Left hindlimb (tissue), 1 donor: Measurements from ENCODE around the gene PARP1.
"Not testable (repeated sequence)": the region's sequence is repeated elsewhere in the genome, so short reads cannot be mapped to it uniquely, and the experiment has no call there.

Experiments
- DNase-seq: peaks from one replicate; pipeline ENCODE4 v3.0.0-alpha.2; 2018

The PARP1 gene

DNA sequence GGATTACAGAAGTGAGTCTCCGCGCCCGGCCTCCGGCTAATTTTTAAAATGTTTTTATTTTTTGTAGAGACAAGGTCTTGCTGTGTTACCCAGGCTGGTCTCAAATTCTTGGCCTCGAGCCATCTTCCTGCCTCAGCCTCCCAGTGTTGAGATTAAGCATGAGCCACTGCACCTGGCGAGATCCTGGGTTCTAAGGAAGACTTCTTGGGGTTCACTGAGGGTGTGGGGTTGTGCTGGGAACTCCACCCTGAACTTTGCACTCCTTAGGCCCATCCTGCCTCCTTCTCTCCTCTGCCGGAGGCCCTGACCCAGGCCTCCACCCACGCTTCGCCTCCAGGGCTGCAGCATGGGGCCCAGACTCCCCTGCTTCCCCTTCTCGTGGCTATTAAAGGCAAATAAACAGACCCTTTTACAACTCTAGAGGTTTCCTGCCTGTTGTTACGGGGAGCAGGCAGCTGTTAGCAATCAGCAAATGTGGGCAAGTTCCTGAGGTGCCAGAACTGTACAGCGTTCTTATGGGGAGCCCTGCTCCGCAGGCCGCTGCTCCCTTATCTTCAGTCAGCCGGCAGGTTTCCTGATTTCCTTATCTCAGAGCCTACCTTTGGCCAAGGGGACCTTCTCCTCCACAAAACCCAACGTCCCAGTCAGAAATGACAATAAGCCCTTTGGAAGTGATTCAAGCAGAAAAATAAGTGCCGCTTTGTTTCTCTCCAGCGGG lies 57.9 kb downstream of the PARP1 start:
- DNase-seq: no peak

DNA sequence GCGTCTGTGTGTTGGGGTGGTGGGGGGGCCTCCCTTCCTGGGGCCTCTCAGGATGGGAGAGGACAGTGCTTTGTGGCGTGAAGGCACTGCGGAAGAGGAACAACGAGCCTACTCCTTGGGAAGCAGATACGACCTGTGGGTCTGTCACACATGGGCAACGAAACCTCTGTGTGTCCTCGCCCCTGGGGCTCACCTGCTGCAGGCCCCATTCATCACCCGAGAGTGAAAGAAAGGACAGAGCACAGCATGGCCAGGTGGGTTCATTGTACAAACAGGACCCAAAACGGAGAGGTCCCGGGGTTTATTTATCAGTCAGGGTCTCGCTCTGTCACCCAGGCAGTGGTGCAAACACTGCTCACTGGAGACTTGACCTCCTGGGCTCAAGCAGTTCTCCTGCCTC lies 58.8 kb downstream of the PARP1 start:
- no peak for DNase-seq

DNA sequence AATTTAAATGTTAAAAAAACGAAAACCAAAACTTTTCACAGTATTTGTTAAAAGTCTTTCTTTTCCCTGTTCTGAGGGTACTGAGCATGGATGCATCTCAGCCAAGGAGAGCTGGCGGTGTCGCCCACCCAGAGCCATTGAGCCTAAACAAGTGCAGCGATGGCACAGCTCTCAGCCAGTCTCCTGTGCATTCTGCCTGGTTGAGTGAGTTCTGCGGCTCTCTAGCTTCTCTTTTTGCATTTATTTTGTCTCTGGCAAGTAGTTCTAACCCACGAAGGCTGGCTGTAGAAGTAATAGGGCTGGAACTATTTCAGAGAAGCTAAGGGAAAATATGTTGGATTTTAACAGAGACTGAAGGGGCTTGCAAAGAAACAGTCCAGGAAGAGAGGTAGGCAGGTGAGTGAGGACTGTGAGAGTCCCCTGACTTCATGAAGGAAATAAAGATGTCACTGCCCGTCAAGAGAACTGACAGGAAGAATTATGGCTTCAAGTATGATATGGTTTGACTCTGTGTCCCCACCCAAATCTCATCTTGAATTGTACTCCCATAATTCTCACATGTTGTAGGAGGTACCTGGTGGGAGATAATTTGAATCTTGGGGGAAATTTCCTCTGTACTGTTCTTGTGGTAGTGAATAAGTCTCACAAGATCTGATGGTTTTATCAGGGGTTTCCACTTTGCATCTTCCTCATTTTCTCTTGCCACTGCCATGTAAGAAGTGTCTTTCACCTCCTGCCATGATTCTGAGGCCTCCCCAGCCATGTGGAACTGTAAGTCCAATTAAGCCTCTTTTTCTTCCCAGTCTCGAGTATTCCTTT lies 63.2 kb downstream of the PARP1 start:
- DNase-seq: no peak

DNA sequence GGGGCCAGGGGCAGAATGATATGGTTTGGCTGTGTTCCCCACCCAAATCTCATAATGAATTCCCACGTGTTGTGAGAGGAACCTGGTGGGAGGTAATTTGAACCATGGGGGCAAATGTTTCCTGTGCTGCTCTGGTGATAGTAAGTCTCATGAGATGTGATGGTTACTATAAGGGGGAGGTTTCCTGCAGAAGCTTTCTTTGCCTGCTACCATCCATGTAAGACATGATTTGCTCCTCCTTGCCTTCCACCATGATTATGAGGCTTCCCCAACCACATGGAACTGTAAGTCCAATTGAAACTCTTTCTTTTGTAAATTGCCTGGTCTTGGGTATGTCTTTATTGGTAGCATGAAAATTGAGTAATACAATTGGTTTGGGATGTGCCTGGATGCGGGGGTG lies 65.2 kb downstream of the PARP1 start:
- no peak for DNase-seq

DNA sequence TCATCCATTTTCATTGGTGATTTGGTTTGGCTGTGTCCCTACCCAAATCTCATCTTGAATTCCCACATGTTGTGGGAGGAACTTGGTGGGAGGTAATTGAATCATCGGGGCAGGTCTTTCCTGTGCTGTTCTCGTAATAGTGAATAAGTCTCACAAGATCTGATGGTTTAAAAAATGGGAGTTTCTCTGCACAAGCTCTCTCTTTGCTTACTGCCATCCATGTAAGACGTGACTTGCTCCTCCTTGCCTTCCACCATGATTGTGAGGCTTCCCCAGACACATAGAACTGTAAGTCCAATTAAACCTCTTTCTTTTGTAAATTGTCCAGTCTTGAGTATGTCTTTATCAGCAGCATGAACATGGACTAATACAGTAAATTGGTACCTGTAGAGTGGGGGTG lies 67.8 kb downstream of the PARP1 start:
- not testable (repeated sequence) for DNase-seq

DNA sequence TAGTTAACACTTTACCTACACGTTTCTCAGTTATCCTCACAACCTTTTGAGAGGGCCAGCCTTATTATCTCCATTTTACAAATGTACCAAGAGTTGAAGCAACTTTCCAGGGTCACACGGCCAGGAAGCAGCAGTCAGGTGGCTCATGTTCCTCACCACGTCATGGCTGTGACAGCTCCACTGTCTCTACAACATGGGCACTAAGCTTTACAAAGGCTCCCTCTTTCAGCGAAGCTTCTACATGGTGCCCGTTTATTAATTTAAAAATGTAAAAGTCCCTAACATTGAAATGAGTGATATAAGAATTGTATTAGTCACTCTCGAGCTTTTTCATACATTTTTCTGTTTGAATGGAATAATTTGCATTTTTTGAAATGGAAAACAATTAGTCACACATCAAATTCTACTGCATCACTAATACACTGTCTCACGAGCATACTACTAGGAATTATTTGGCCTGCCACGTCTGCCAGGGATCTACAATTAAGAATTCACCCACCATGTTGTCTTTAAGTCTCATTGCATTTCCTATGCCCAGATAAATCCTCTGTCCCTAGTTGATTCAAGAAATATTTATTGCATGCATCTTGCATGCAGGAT lies 70.5 kb downstream of the PARP1 start:
- DNase-seq: no peak

DNA sequence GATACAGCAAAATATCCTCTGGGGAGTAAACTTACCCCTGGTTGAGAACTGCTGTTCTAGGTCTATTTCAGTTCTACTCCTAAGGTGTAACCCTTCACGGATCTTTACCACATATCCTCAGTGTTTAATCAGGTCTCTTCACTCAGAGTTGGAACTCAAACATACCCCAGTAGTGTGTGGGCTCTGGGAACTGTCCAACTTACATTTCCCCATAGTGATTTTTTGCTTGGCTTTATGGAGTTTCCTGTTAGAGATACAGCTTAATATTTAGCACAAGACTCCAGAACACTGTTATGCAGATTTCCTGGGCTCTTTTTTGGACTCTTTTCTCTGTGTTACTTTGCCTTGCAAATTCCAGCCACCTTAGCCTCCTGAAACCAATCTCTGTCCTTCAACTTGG lies 72.2 kb downstream of the PARP1 start:
- DNase-seq: no peak

DNA sequence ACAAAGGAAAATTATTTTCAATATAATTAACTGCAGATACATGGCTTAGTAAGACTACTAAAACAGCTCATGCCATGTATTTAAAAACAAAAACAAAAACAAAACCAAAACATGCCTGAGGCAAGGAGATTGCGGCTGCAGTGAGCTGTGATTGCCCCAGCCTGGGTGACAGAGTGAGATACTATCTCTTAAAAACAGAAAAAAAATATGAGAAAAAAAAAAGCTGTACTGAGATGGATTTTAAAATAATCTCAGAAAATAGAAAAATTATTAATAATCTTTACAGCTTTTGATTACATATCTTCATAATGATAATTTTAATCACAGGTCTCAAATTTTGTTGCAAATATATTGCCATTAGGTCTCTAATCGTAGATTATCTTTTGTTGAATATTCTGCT lies 74.9 kb downstream of the PARP1 start:
- DNase-seq: no peak

DNA sequence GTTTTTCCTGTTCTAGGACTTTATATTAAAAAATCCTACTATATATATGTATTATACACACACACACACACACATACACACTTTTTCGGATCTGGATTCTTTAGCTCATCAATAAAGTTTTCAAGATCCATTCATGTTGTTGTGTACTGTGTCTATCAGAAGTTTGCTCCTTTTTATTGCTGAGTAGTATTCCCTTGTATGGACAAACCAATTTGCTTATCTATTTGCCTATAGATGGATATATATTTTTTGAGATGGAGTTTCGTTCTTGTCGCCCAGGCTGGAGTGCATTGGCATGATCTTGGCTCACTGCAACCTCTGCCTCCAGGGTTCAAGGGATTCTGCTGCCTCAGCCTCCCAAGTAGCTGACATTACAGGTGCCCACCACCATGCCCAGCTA lies 78.7 kb downstream of the PARP1 start:
- DNase-seq: no peak

DNA sequence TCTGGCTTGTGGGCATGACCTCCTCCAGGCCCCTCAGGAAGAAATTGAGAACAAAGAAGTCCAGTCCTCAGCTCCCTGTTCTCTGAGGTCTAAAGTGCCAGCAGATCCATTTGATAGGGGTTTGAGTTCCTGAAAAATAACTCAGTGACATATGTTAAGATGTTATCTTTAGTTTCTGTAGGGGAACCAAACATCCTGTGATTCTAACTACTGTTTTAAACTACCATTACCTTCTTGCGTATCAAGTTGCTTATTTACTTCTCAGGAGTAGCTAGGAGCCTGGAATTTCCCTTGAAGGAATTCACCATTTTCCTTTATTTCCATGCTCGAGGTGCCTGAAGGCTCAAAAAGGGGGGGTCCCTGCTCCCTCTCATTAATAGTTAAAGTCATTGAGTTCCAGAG lies 80.1 kb downstream of the PARP1 start:
- no peak for DNase-seq

DNA sequence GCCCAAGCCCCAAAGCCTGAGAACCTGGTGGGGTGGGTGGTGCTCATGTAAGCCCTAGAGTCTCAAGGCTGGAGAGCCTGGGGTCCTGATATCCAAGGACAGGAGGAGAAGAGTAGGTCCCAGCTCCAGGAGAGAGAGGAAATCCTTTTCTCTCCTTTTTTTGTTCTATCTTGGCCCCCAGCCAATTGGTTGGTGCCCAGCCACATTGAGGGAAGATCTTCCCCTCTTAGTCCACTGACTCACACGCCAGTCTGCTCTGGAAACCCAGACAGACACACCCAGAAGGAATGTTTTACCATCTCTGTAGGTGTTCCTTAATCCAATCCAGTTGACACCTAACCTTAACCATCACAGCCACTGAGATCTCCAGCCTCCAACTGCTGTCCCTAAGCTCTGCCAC lies 82.7 kb downstream of the PARP1 start:
- DNase-seq: no peak

DNA sequence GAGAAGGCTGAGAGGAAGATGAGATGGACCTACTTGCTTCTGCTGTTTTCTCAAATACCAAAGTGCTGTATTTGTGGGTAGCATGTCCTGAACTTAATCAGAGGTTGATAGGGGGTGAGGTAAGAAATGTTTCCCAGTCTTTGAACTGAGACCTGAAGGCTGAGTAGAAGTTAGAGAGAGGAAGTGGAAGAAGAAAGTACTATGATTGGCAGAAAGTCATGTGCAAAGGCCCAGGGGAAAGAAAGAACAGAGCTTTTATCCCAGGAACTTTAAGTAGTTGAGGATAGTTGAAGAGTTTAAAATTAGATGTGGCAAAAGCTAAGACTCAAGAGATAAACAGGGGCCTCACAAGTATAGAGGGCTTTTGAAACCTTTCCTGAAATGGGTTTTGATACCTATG lies 83.4 kb downstream of the PARP1 start:
- no peak for DNase-seq

DNA sequence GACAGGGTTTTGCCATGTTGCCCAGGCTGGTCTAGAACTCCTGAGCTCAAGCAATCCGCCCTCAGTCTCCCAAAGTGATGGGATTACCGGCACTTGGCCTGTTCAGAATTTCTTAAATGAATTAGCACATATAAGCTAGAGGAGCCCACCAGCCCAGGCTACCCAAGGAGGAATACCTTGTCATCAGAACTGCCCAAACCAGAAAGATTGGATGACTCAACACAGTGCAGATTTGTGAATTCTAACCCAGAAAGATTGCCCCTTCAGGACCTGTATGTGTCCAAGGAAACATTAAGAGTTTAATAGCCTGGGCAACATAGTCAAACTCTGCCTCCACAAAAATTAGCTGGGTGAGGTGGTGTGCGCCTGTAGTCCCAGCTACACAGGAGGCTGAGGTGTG lies 84.9 kb downstream of the PARP1 start:
- no peak for DNase-seq

DNA sequence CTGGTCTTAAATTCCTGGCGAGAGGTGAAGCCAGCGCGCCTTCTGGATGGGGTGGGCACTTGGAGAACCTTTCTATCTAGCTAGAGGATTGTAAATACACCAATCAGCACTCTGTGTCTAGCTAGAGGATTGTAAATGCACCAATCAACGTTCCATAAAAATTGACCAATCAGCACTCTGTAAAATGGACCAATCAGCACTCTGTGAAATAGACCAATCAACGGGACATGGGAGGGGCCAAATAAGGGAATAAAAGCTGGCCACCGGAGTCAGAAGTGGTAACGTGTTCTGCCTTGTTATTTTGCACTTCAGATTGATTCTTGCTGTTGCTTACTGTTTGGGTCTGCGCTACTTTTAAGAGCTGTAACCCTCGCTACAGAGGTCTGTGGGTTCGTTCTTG lies 87.0 kb downstream of the PARP1 start:
- no peak for DNase-seq

DNA sequence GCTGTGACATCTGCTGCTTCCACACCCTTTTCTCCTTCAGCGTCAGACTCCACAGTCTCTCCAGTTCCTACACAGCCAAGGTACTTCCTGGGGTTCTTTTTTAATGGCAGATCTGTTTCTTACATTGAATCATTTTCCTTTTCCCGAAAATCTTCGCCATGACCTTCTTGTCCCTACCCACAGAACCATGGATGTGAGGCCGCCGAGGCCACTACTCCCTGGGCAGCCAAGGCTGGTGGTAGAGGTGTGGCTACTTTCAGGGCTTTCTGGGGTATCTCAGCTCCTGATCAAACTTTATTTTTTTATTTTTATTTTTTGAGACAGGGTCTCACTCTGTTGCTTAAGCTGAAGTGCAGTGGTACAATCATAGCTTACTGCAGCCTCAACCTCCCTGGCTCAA lies 89.4 kb downstream of the PARP1 start:
- DNase-seq: no peak

DNA sequence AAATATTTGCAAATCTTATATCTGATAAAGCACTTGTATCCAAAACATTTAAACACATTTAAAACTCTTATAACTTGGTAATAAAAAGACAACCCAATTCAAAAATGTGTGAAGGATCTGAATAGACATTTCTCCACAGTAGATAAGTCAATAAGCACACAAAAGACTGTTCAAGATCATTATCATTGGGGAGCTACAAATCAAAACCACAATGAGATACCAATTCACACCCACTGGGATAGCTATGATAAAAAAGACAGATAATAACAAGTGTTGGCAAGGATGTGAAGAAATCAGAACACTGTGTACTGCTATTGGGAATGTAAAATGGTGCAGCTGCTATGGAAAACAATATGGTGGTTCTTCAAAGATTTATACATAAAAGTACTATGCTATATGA lies 93.8 kb downstream of the PARP1 start:
- no peak for DNase-seq

DNA sequence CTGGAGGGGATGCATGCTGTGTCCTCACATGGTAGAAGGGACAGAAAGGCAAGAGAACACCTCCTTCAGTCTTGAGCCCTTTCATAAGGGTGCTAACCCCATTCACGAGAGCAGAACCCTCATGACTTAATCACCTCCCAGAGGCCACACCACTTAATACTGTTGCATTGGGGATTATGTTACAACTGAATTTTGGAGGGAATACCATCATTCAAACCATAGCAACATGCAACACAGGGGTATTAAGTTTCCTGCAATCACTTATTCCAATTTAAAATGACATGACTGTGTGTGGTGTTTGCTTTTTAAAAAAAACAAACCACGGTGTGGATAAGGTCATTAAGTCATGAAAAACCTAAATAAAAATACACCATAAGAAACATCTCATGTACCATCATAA lies 95.8 kb downstream of the PARP1 start:
- no peak for DNase-seq

DNA sequence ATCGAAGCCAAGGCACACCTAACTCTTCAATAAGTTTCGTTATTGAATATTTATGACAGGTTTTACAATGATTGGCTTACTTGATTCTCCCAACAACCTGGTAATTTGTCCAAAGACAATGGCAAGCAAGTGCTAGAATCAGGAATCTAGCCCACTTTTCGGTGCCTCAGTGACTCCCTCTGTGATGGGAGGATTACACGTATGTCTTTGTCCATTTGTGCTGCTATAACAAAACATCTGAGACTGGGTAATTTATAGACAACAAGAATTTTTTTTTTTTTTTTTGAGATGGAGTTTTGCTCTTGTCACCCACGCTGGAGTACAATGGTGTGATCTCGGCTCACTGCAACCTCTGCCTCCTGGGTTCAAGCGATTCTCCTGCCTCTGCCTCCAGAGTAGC lies 96.5 kb downstream of the PARP1 start:
- no peak for DNase-seq
